Renal cortical epithelial cell (primary cell): ENCODE measurements around the gene IQSEC2. TPM values are rescaled to one million over a fixed set of nuclear protein-coding genes. Genes with fewer than 3 reads are reported as not detected.

ENCODE experiments used
- DNase-seq: peaks from one replicate; pipeline ENCODE4 v3.0.0-alpha.2; 2011; ENCODE audit warnings: low read depth
- total RNA-seq: library from RNA; depleted of rRNA; stranded (reverse); fragments of >200 nt; gene quantifications from 2 replicates; pipeline ENCODE4 v1.2.3, GENCODE V29; 2014

IQSEC2 gene
- total RNA-seq, result 8.2 and 17.8 TPM in 2 replicates

GRCh38 chrX:53281321-53281822 is at the start of gene IQSEC2:
Gene IQSEC2, minus strand, starts transcription at chrX:53281584.
- peak; percentile 61 for DNase-seq

- DNase-seq, result no peak
Measured at GRCh38 chrX:53330331-53330730, 48.9 kb upstream of the IQSEC2 start.

GRCh38 chrX:53324803-53325202 is 43.4 kb upstream of the IQSEC2 start:
- DNase-seq, result no peak

DNA sequence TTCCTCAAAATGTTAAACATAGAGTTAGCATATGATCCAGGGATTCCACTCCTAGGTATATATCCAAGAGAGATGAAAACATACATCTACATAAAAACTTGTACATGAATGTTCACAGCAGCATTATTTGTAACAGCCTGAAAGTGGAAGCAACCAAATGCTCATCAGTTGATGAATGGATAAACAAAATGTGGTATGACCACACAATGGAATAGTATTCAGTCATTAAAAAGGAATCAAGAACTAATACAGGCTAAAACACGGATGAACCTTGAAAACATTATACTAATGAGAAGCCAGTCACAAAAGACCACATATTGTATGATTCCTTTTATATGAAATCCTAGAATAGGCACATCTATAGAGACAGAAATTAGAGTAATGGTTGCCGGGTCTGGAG is 42.7 kb upstream of the IQSEC2 start:
- DNase-seq, result no peak

DNA sequence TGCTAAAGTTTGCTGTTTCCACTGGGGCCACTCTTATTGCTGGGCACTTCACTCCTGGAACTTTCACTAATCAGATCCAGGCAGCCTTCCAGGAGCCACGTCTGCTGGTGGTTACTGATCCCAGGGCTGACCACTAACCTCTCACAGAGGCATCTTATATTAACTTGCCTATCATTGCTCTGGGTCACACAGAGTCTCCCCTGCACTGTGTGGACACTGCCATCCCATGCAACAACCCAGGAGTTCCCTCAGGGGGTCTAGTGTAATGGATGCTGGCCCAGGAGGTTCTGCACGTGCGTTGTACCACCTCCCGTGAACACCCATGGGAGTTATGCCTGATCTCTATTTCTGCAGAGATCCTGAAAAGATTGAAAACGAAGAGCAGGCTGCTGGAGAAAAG is 41.8 kb upstream of the IQSEC2 start:
- DNase-seq, result no peak

GRCh38 chrX:53321943-53322497 is 40.6 kb upstream of the IQSEC2 start:
- no peak for DNase-seq

- DNase-seq, result no peak
Measured at GRCh38 chrX:53321230-53321942, 40.0 kb upstream of the IQSEC2 start.

- DNase-seq, result no peak
Measured at GRCh38 chrX:53320543-53321229, 39.3 kb upstream of the IQSEC2 start.

DNA sequence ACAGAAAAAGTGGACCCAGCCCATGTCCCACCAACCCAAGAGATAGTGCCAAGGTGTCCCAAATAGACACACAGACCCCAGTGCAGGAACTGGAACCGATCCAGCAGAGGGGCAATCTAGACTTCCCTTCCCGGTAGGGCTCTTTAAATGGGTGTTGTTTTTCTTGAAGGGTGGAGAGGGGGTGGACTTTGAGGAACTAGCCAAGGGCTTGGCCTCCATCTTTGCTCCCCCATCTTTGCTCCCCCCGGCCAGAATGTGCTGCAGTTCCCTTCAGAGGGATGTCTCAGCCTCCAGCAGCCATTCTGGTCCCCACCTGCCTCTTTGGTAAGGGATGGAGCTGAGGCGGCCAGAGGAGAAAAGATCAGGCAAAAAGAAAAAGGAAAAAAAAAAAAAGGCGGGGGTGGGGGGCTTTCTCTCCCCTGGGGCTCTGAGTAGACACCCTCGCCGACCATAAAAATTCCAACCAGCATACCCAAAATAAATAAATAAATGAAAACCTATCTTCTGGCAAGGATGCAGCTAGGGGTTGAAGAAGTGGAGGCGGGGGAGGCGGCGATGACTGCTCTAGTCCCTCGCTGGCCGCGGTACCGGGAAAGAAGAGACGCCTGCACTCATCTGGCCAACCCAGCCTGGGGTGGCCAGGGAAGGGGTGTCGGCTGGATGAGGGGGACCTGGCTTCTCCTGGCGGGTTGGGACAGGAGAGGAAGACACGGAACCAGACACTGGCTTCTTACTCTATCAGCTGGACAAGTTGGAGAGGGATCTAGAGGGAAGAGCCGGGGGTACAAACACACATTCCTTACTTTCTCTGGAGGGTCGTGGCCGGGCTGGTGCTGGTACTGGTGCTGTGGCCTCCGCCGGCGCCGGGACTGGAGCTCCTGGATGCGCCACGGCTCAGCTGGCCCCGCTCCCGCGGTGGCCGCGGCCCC is 38.5 kb upstream of the IQSEC2 start:
- DNase-seq, result no peak

DNA sequence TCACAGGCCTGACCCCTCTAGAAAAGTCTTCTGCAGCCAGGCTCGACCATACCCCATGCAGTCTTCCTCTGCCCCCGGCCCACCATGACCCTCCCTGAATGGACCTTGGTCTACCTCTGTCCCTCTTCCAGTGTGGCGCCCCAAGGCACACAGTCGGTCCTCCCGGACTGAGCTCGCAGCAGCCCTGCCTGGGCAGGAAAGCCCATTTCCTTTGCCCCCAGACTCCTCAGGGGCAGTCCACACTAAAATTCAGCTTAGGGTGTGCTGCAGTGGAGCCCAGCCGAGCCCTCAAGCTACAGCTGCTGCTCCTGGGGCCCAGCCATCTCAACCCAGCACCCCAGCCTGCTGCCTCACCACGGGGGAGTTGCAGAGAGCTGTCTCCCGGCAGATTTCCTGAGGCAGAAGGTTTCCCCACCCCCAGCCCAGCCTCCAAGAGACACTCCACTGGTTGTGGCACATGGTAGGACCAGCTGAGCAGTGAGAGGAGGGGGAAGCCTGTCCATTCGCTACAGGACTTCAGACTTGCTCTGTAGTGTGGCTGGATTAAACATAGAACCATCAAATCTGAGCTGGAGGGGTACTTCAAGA is 37.5 kb upstream of the IQSEC2 start:
- DNase-seq, result no peak

DNA sequence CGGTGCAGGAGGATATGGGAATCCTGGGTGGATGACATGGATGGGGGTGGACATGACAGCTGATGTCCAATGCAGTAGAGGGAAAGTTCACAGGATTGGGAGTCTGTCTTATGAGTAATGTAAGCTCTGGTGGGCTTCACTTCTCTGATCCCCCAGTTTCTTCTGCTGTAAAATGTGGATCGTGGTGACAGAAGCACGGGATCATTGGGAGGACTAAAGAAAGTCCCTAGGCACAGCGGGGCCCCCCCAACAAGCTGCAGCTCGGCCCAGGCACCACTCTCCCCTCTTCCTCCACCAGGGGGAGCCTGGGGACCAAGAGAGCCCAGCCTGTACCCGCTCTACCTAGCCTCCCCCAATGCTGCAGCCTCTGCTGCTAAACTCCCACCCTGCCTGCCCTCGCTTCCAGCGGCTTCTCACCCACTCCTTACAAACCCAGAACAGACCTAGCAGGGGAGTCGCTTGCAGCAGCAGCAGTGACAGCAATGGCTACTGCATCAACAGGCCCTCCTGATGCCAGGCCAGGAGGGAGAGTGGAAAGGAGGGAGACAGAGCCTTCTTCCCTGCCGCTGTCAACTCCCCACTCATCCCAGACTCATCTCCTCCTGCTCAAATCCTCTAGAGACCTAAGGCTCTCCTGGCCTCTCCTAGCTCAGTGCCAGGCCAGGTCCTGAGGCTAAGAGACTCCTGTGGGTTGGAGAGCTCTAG is 36.1 kb upstream of the IQSEC2 start:
- DNase-seq, result no peak

- DNase-seq, result no peak
Measured at GRCh38 chrX:53316860-53317237, 35.5 kb upstream of the IQSEC2 start.

DNA sequence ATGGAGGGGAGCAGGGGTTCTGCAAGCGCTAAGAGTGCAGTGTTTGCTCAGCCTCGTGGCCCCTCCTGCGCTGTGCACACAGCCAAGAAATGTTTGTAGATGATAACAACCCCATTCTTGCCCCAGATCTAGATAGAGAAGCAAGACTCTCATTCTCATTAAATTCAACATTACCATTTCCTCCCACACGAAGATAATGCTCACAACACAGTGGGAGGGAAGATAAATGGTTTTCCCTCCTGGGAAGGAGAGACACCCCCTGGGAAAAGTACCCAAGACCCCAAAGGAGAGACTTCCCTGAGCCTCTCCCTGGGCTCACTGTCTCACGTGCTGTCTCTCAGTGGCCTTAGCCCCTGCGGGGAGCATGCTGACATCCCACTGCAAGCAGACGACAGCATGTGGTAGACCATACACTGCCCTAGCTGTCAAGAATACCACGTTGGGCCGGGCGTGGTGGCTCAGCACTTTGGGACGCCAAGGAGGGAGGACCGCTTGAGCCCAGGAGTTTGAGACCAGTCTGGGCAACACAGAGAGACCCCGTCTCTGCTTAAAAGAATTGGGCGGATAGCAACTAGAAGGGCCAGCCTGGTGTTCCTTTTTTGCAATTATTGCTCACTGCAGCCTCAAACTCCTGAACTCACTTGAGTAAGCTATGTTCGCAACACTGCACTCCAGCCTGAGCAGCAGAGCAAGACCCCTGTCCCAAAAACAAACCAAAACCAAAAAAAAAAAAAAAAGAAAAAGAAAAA is 34.9 kb upstream of the IQSEC2 start:
- DNase-seq, result no peak

GRCh38 chrX:53313728-53314105 is 32.3 kb upstream of the IQSEC2 start:
- no peak for DNase-seq

GRCh38 chrX:53312946-53313727 is 31.8 kb upstream of the IQSEC2 start:
- no peak for DNase-seq

GRCh38 chrX:53309837-53310236 is 28.5 kb upstream of the IQSEC2 start:
- DNase-seq, result no peak

GRCh38 chrX:53308836-53309235 is 27.5 kb upstream of the IQSEC2 start:
- DNase-seq, result no peak

- no peak for DNase-seq
Measured at GRCh38 chrX:53305996-53306937, 24.9 kb upstream of the IQSEC2 start.
